ENCODE measurements around the gene ADIPOR1.

DNA sequence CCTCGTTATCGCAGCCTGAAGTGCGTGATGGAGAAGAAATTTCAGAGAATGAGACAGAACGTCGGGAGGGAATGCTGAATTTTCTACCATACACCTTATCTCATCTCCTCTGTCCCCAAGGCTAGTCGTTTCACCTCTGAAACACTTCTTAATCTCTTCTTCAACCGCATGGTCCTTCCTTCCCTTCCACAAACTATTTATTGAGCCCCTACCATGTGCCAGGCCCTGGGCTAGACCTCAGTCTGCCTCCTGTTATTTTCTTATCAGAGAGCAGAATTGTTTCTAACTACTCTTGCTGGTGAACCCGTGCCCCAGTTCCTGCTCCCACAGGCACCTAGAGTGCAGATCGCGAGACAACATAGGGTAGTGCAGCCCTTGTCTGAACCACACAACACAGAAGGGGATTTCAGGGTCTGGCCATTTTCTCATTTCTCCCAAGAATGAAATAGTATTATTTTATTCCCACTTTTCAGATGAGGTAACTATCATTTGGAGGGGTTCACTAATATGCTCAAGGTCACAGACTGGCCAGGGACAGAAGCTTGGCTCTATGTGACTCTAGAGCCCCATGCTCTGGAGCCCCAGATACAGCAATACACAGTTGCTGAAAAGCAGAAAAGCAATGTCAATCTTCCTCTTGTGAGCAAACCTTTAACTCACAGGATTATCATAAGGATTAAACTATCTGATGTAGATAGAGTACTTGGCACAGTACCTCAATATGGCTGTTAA is 598 bp upstream of the ADIPOR1 start:
- TF ChIP-seq, protein P1, sequence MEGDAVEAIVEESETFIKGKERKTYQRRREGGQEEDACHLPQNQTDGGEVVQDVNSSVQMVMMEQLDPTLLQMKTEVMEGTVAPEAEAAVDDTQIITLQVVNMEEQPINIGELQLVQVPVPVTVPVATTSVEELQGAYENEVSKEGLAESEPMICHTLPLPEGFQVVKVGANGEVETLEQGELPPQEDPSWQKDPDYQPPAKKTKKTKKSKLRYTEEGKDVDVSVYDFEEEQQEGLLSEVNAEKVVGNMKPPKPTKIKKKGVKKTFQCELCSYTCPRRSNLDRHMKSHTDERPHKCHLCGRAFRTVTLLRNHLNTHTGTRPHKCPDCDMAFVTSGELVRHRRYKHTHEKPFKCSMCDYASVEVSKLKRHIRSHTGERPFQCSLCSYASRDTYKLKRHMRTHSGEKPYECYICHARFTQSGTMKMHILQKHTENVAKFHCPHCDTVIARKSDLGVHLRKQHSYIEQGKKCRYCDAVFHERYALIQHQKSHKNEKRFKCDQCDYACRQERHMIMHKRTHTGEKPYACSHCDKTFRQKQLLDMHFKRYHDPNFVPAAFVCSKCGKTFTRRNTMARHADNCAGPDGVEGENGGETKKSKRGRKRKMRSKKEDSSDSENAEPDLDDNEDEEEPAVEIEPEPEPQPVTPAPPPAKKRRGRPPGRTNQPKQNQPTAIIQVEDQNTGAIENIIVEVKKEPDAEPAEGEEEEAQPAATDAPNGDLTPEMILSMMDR (IDR thresholded peaks at IDR 0.05; ENCODE audit: low read depth, low read length, poor library complexity, severe bottlenecking), result no peak
- no peak for TF ChIP-seq EZH2phosphoT487 (IDR thresholded peaks at IDR 0.05; ENCODE audit: borderline replicate concordance, low read length)

Measured in DOHH2 (cell line).